Naive thymus-derived CD4-positive, alpha-beta T cell (primary cell): ENCODE measurements around the gene EML6. TPM values are rescaled to one million over a fixed set of nuclear protein-coding genes. Genes with fewer than 3 reads are reported as not detected.

ENCODE experiments used
- ATAC-seq: fragments of 150-1000 bp; cut with Tn5 transposase; 2 replicates; pipeline ENCODE4 v1.10.0; 2021; ENCODE audit warnings: mild to moderate bottlenecking, moderate library complexity
- CTCF ChIA-PET: fragments of 350-600 bp; sonication (Branson Sonifier 250); formaldehyde crosslinking; loops from one replicate; lab custom pipeline; 2021; ENCODE audit warnings: antibody characterized with exemption; lab: Charles Lee
- POLR2A ChIA-PET: fragments of 350-600 bp; sonication (Branson Sonifier 250); formaldehyde crosslinking; loops from one replicate; lab custom pipeline; 2021; ENCODE audit warnings: antibody characterized with exemption, inconsistent platforms; lab: Charles Lee
- DNase-seq, 9 donors: peaks; one replicate each; pipeline versions ENCODE4 v3.0.0 to v3.0.0-alpha.2; 2020 to 2022; ENCODE audit warnings: mixed read lengths in 1 of 9
- H3K27ac ChIP-seq: one replicate; pipeline ENCODE4 v1.7.0; 2013; ENCODE audit warnings: mild to moderate bottlenecking, low read depth, low read length, moderate library complexity
- H3K27me3 ChIP-seq, 2 donors: one replicate each; pipeline ENCODE4 v1.7.0; 2013; ENCODE audit warnings: low read length in 2 of 2, mild to moderate bottlenecking in 2 of 2, moderate library complexity in 2 of 2; ENCODE audit not compliant: control insufficient read depth in 2 of 2, insufficient read depth in 2 of 2
- H3K36me3 ChIP-seq, 3 experiments: 1 replicate in 2 of 3; 2 replicates in 1 of 3; pipeline ENCODE4 v1.7.0; 2013; ENCODE audit warnings: low read length in 3 of 3, mild to moderate bottlenecking in 3 of 3, moderate library complexity in 1 of 3; ENCODE audit not compliant: insufficient read depth in 3 of 3, control insufficient read depth in 2 of 3
- H3K4me1 ChIP-seq, 2 donors: one replicate each; pipeline ENCODE4 v1.7.0; 2013; ENCODE audit warnings: low read length in 2 of 2, mild to moderate bottlenecking in 2 of 2, moderate library complexity in 1 of 2; ENCODE audit not compliant: control insufficient read depth in 2 of 2, insufficient read depth in 2 of 2
- H3K4me3 ChIP-seq: 2 replicates; pipeline ENCODE4 v1.7.0; 2013; ENCODE audit warnings: mild to moderate bottlenecking, low read length
- H3K9me3 ChIP-seq, 3 experiments: 1 replicate in 2 of 3; 2 replicates in 1 of 3; pipeline ENCODE4 v1.7.0; 2013; ENCODE audit warnings: low read length in 3 of 3; ENCODE audit not compliant: control insufficient read depth in 2 of 3
- H3K27ac Mint-ChIP-seq, 9 donors: one replicate each; pipeline ENCODE4 v1.8.0; 2020 to 2022; ENCODE audit warnings: mixed read lengths in 9 of 9, mild to moderate bottlenecking in 8 of 9, moderate library complexity in 5 of 9, inconsistent platforms in 2 of 9
- H3K27me3 Mint-ChIP-seq, 5 donors: one replicate each; pipeline ENCODE4 v1.8.0; 2021 to 2022; ENCODE audit warnings: mixed read lengths in 5 of 5, mild to moderate bottlenecking in 1 of 5
- H3K36me3 Mint-ChIP-seq, 5 donors: one replicate each; pipeline ENCODE4 v1.8.0; 2020 to 2022; ENCODE audit warnings: mixed read lengths in 5 of 5, mild to moderate bottlenecking in 3 of 5, inconsistent platforms in 1 of 5
- H3K4me1 Mint-ChIP-seq, 7 donors: one replicate each; pipeline ENCODE4 v1.8.0; 2020 to 2022; ENCODE audit warnings: mixed read lengths in 7 of 7, mild to moderate bottlenecking in 3 of 7, inconsistent platforms in 1 of 7
- H3K4me3 Mint-ChIP-seq, 10 donors: one replicate each; pipeline ENCODE4 v1.8.0; 2020 to 2022; ENCODE audit warnings: mild to moderate bottlenecking in 10 of 10, mixed read lengths in 10 of 10, moderate library complexity in 6 of 10, inconsistent platforms in 2 of 10
- H3K9me3 Mint-ChIP-seq, 11 donors: one replicate each; pipeline ENCODE4 v1.8.0; 2020 to 2022; ENCODE audit warnings: mixed read lengths in 11 of 11, mild to moderate bottlenecking in 4 of 11, inconsistent platforms in 1 of 11, moderate library complexity in 1 of 11
- intact Hi-C, 2 donors: fragments of 100-400 bp; cut with micrococcal nuclease; formaldehyde crosslinking; loops; one replicate each; pipeline ENCODE4 v1.15.1; 2023
- polyA plus RNA-seq, 2 donors: library from polyadenylated mRNA; unstranded; fragments of 300-500 nt; fragmentation: Illumina TruSeq; gene quantifications; one replicate each; pipeline ENCODE4 v1.2.3, GENCODE V29; 2021
- total RNA-seq, 6 experiments: library from RNA in 5 of 6; stranded (reverse) in 5 of 6; gene quantifications; 1 replicate in 5 of 6; 2 replicates in 1 of 6; pipeline ENCODE4 v1.2.3 and lab custom pipeline; 2021 to 2026

EML6 gene
- total and polyA plus RNA-seq, 7 experiments from 2014 or later = 0.32 to 2.5 (median 1.5) TPM; not detected in 2

GRCh38 chr2:54963476-54963875, 240.0 kb downstream of the EML6 start:
- Histone ChIP-seq H3K27ac (no peak overlapping the region), H3K4me1 (peaks cover 12 to 26% of the 10 kb centered on the region in 2 donors), H3K4me3 (no peak overlapping the region), H3K27me3 (no peaks in the 10 kb centered on the region), H3K36me3 (no peaks in the 10 kb centered on the region), H3K9me3 (peaks cover 0 to 9% (median 0%) of the 10 kb centered on the region in 3 experiments)
- Mint-ChIP-seq H3K36me3 (peaks cover 0 to 24% (median 18%) of the 10 kb centered on the region in 5 donors), H3K4me1 (peaks cover 20 to 37% (median 31%) of the 10 kb centered on the region in 7 donors), H3K27ac (peak overlapping the region in 2 of 9 donors; percentile 42 to 69), H3K9me3 (peaks cover 0 to 8% (median 4%) of the 10 kb centered on the region in 11 donors), H3K27me3 (no peaks in the 10 kb centered on the region), H3K4me3 (no peak overlapping the region)
- intact Hi-C loops = no loop called here
- DNase-seq (no peak), ATAC-seq (no peak)
- ChIA-PET POLR2A (interaction anchor here (0.7 kb wide), 1 partner anchor 16 kb away, joined by 3 read pairs; no protein-coding TSS in a partner anchor), CTCF (interaction anchor here (0.6 kb wide), 1 partner anchor 413 kb away, joined by 3 read pairs; no protein-coding TSS in a partner anchor)

GRCh38 chr2:54964271-54964670, 240.8 kb downstream of the EML6 start:
- intact Hi-C loops = no loop called here
- no peaks in the 10 kb centered on the region for H3K36me3 ChIP-seq

GRCh38 chr2:54964816-54965215, 241.4 kb downstream of the EML6 start:
- H3K4me3 ChIP-seq = no peak overlapping the region
- no peaks in the 10 kb centered on the region for H3K27me3 ChIP-seq
- Mint-ChIP-seq H3K4me3 (peak overlapping the region in 5 of 10 donors; percentile 12 to 71 (median 34)), H3K36me3 (peaks cover 0 to 31% (median 28%) of the 10 kb centered on the region in 5 donors), H3K27ac (peak overlapping the region in 6 of 9 donors; percentile 24 to 87 (median 66)), H3K27me3 (no peaks in the 10 kb centered on the region), H3K9me3 (peaks cover 0 to 8% (median 4%) of the 10 kb centered on the region in 11 donors), H3K4me1 (peaks cover 20 to 37% (median 31%) of the 10 kb centered on the region in 7 donors)
- no peak for DNase-seq
- POLR2A ChIA-PET = no interaction called here
- intact Hi-C loops = no loop called here
- CTCF ChIA-PET = no interaction called here
- H3K27ac ChIP-seq = no peak overlapping the region
- peaks cover 0 to 4% (median 0%) of the 10 kb centered on the region in 3 experiments for H3K36me3 ChIP-seq
- peaks cover 0 to 9% (median 0%) of the 10 kb centered on the region in 3 experiments for H3K9me3 ChIP-seq
- no peak for ATAC-seq
- H3K4me1 ChIP-seq = peaks cover 12 to 26% of the 10 kb centered on the region in 2 donors

More at GRCh38 chr2:54964271-54964670, 240.8 kb downstream of the EML6 start:
- H3K9me3 ChIP-seq = peaks cover 0 to 9% (median 0%) of the 10 kb centered on the region in 3 experiments
- peaks cover 0 to 8% (median 4%) of the 10 kb centered on the region in 11 donors for H3K9me3 Mint-ChIP-seq
- peak overlapping the region in 2 of 9 donors; percentile 38 to 87 for H3K27ac Mint-ChIP-seq
- ATAC-seq (no peak), DNase-seq (no peak)
- peaks cover 0 to 25% (median 24%) of the 10 kb centered on the region in 5 donors for H3K36me3 Mint-ChIP-seq
- ChIA-PET POLR2A (no interaction called here), CTCF (no interaction called here)
- no peaks in the 10 kb centered on the region for H3K27me3 Mint-ChIP-seq
- H3K4me3 ChIP-seq = no peak overlapping the region
- H3K27ac ChIP-seq = no peak overlapping the region
- peaks cover 12 to 26% of the 10 kb centered on the region in 2 donors for H3K4me1 ChIP-seq
- peak overlapping the region in 1 of 10 donors; percentile 71 for H3K4me3 Mint-ChIP-seq
- peaks cover 20 to 37% (median 31%) of the 10 kb centered on the region in 7 donors for H3K4me1 Mint-ChIP-seq
- H3K27me3 ChIP-seq = no peaks in the 10 kb centered on the region

- ATAC-seq (no peak), DNase-seq (no peak)
- H3K27ac ChIP-seq = no peak overlapping the region
- Mint-ChIP-seq H3K36me3 (peaks cover 0 to 35% (median 33%) of the 10 kb centered on the region in 5 donors), H3K9me3 (peaks cover 0 to 8% (median 4%) of the 10 kb centered on the region in 11 donors), H3K4me3 (peak overlapping the region in 5 of 10 donors; percentile 12 to 71 (median 34)), H3K27ac (peak overlapping the region in 7 of 9 donors; percentile 21 to 87 (median 65)), H3K4me1 (peaks cover 20 to 37% (median 31%) of the 10 kb centered on the region in 7 donors), H3K27me3 (no peaks in the 10 kb centered on the region)
- no peak overlapping the region for H3K4me3 ChIP-seq
- H3K27me3 ChIP-seq = no peaks in the 10 kb centered on the region
- intact Hi-C loops = no loop called here
- H3K4me1 ChIP-seq = peaks cover 12 to 26% of the 10 kb centered on the region in 2 donors
- ChIA-PET CTCF (no interaction called here), POLR2A (interaction anchor here (0.5 kb wide), 1 partner anchor 14 kb away, joined by 4 read pairs; no protein-coding TSS in a partner anchor)
- peaks cover 0 to 7% (median 0%) of the 10 kb centered on the region in 3 experiments for H3K36me3 ChIP-seq
- H3K9me3 ChIP-seq = peaks cover 0 to 9% (median 0%) of the 10 kb centered on the region in 3 experiments
Measured at GRCh38 chr2:54965425-54965824, 242.0 kb downstream of the EML6 start.

- ChIA-PET POLR2A (no interaction called here), CTCF (no interaction called here)
- H3K4me3 Mint-ChIP-seq = peak overlapping the region in 3 of 10 donors; percentile 15 to 71 (median 63)
- peaks cover 0 to 9% (median 0%) of the 10 kb centered on the region in 3 experiments for H3K9me3 ChIP-seq
- peaks cover 20 to 37% (median 31%) of the 10 kb centered on the region in 7 donors for H3K4me1 Mint-ChIP-seq
- peak; percentile 26 for ATAC-seq
- peak overlapping the region in 6 of 9 donors; percentile 9 to 87 (median 42) for H3K27ac Mint-ChIP-seq
- peaks cover 0 to 41% (median 35%) of the 10 kb centered on the region in 5 donors for H3K36me3 Mint-ChIP-seq
- no peaks in the 10 kb centered on the region for H3K27me3 Mint-ChIP-seq
- H3K27ac ChIP-seq = no peak overlapping the region
- no peak for DNase-seq
- intact Hi-C loops = no loop called here
- no peak overlapping the region for H3K4me3 ChIP-seq
- peaks cover 12 to 26% of the 10 kb centered on the region in 2 donors for H3K4me1 ChIP-seq
- H3K9me3 Mint-ChIP-seq = peaks cover 0 to 8% (median 2%) of the 10 kb centered on the region in 11 donors
- peaks cover 0 to 11% (median 0%) of the 10 kb centered on the region in 3 experiments for H3K36me3 ChIP-seq
- H3K27me3 ChIP-seq = no peaks in the 10 kb centered on the region
Measured at GRCh38 chr2:54966165-54966832, 242.8 kb downstream of the EML6 start.

- ATAC-seq (no peak), DNase-seq (no peak)
- Histone ChIP-seq H3K36me3 (peaks cover 0 to 11% (median 0%) of the 10 kb centered on the region in 3 experiments), H3K27ac (no peak overlapping the region), H3K4me1 (peaks cover 12 to 26% of the 10 kb centered on the region in 2 donors), H3K4me3 (no peak overlapping the region), H3K9me3 (peaks cover 0 to 9% (median 0%) of the 10 kb centered on the region in 3 experiments), H3K27me3 (no peaks in the 10 kb centered on the region)
- Mint-ChIP-seq H3K4me3 (peak overlapping the region in 1 of 10 donors; percentile 71), H3K36me3 (peaks cover 0 to 46% (median 40%) of the 10 kb centered on the region in 5 donors), H3K4me1 (peaks cover 20 to 37% (median 29%) of the 10 kb centered on the region in 7 donors), H3K27me3 (no peaks in the 10 kb centered on the region), H3K9me3 (peaks cover 0 to 8% (median 2%) of the 10 kb centered on the region in 11 donors), H3K27ac (peak overlapping the region in 3 of 9 donors; percentile 28 to 47 (median 34))
- ChIA-PET POLR2A (no interaction called here), CTCF (no interaction called here)
- intact Hi-C loops = no loop called here
Measured at GRCh38 chr2:54966837-54967236, 243.4 kb downstream of the EML6 start.
